ENCODE data around the gene DPP6.
A peak's percentile ranks its signal among the peaks of the same experiment; 100 is the strongest.

Gene DPP6

GRCh38 chr7:154451480-154452457 lies 399.6 kb downstream of the DPP6 start:
- no peak for DNase-seq

GRCh38 chr7:154463794-154464193 lies 411.6 kb downstream of the DPP6 start:
- DNase-seq: no peak

GRCh38 chr7:154469652-154470051 lies 417.5 kb downstream of the DPP6 start:
- DNase-seq: no peak

- no peak for DNase-seq
Observed at GRCh38 chr7:154472343-154472742, 420.1 kb downstream of the DPP6 start.

- DNase-seq: no peak
Observed at GRCh38 chr7:154473360-154473759, 421.2 kb downstream of the DPP6 start.

GRCh38 chr7:154474903-154475520 lies 422.8 kb downstream of the DPP6 start:
- no peak for DNase-seq

GRCh38 chr7:154475864-154476263 lies 423.7 kb downstream of the DPP6 start:
- DNase-seq: no peak

- DNase-seq: no peak
Observed at GRCh38 chr7:154480817-154481216, 428.6 kb downstream of the DPP6 start.

GRCh38 chr7:154482863-154483262 lies 430.7 kb downstream of the DPP6 start:
- DNase-seq: no peak

GRCh38 chr7:154484406-154484805 lies 432.2 kb downstream of the DPP6 start:
- no peak for DNase-seq

GRCh38 chr7:154484943-154485342 lies 432.7 kb downstream of the DPP6 start:
- DNase-seq: no peak

GRCh38 chr7:154489897-154490296 lies 437.7 kb downstream of the DPP6 start:
- DNase-seq: no peak

GRCh38 chr7:154493594-154493993 lies 441.4 kb downstream of the DPP6 start:
- DNase-seq: no peak

GRCh38 chr7:154497751-154498150 lies 445.6 kb downstream of the DPP6 start:
- no peak for DNase-seq

GRCh38 chr7:154503962-154504550 lies 451.9 kb downstream of the DPP6 start:
- peak; percentile 13 for DNase-seq

GRCh38 chr7:154504918-154505317 lies 452.7 kb downstream of the DPP6 start:
- no peak for DNase-seq

GRCh38 chr7:154505362-154505761 lies 453.2 kb downstream of the DPP6 start:
- DNase-seq: no peak

- DNase-seq: no peak
Observed at GRCh38 chr7:154509192-154509591, 457.0 kb downstream of the DPP6 start.

GRCh38 chr7:154512121-154512833 lies 460.1 kb downstream of the DPP6 start:
- DNase-seq: no peak

GRCh38 chr7:154517768-154518167 lies 465.6 kb downstream of the DPP6 start:
- no peak for DNase-seq

GRCh38 chr7:154519229-154519628 lies 467.0 kb downstream of the DPP6 start:
- no peak for DNase-seq

GRCh38 chr7:154530136-154530535 lies 477.9 kb downstream of the DPP6 start:
- no peak for DNase-seq

- no peak for DNase-seq
Observed at GRCh38 chr7:154532771-154533170, 480.6 kb downstream of the DPP6 start.
